K562 treated with DMSO at 1 percent for 4 hours (cell line): ENCODE measurements around the gene LYG1. TPM values are rescaled to one million over a fixed set of nuclear protein-coding genes. Genes with fewer than 3 reads are reported as not detected.

Source experiments
- total RNA-seq: library from RNA; unstranded; fragments of 300-600 nt; gene quantifications from 2 replicates; pipeline ENCODE4 v1.2.3, GENCODE V29; 2022; ENCODE audit not compliant: insufficient read depth

LYG1 gene
- total RNA-seq, result 1.8 and 2.0 TPM in 2 replicates

GRCh38 chr2:99301097-99301496 is at the start of gene LYG1:
Gene LYG1, minus strand, starts transcription at chr2:99301197. Its CDS starts 5,527 bp downstream, at chr2:99295670.

DNA sequence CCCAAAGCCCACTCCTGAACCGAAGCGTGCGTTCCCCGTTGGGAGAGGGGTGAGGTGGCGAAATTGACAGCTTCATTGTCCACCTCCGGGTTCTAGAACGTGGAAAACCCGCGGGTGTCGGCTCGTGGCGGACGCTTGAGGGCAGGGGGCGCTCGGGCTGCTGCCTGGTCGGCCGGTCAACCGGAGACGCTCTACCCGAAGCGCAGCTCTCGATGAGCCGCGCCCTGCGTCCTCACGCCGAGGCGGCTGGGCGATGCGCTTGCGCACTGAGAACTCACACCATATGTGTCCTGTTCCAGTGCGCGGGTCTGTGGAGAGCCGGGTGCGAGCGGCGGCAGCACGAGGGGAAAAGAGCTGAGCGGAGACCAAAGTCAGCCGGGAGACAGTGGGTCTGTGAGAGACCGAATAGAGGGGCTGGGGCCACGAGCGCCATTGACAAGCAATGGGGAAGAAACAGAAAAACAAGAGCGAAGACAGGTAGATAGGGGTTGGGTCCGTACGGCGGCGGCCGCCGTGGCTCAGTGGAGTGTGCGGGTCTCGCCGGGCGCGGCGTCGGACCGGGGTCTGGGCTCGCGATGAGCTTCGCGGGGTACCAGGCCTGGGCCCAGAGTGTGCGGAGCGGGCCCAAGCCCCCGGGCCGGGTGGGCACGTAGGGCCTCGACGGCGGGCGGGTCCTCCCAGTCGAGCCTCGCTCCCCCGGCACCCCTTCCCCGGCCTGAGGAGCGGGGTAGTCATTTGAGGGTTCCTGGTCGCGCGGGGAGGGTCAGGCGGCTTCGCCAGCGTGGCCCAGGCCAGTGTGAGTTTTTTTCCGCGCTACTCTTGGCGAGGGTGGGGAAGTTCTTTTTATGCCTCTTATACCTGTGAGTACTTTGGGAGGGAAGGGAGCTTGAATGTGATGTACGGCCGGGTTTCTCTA is 36.4 kb upstream of the LYG1 start, which contains the start of gene EIF5B:
EIF5B (plus strand) TSS at position 277 of the 916 bp plus-strand sequence; CDS start at position 443, 166 bp downstream.

GRCh38 chr2:99335911-99336803 is 35.2 kb upstream of the LYG1 start, which contains the start of gene TXNDC9:
Gene TXNDC9, minus strand, starts transcription at chr2:99336333. Its CDS starts 3,123 bp downstream, at chr2:99333210.

DNA sequence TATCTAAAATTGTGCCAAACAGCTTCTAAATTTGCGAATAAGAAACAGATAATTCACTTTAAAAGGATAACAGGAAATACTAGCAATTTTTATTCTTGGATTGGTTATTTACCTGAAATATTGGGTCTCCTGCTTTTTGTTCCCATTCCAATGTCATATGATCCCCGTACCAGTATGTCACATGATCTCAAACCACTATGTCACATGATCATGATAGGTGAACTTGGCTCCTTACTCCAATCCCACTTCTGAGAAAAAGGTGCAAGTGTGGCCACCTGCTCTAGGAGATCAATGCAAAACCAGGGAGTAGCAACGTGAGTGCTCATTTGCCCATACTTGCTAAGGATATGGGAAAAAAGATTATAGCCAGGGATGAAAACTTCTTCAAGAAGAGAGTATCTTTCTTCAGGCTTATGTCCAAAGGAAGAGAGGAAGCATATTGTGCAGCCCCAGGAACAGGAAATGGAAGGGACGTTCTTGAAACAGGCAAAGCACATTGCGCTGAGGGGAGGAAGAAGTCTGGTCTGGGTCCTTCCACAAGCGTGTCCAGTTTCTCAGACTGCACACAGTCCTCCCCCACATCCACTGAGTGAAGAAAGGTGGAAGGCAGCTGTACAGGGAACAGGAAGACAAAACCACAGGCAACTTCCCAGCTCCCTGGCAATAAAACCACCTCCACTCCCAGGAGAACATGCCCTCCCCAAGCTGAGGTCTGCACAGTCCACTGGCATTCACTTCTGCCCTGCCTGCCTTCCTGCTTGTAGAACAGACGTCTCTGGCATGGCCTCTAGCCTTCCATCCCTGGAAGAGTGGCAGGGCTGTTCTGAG is 45.3 kb downstream of the LYG1 start, which contains the start of gene LYG2:
LYG2 (minus strand) TSS at position 176 of the 828 bp plus-strand sequence. CDS start 1,406 bp downstream, outside the sequence.

Other genes with a start within 250 kb of the LYG1 start
- gene C2orf15, start 159.5 kb downstream of the LYG1 start, total RNA-seq, result not detected in 2 replicates
- 0.56 TPM in 1 of 2 replicates, not detected in the other for gene TSGA10, start 146.3 kb downstream of the LYG1 start, total RNA-seq
- 2.5 and 5.9 TPM in 2 replicates for gene LIPT1, start 146.2 kb downstream of the LYG1 start, total RNA-seq
- 20.0 and 20.3 TPM in 2 replicates for gene MITD1, start 120.1 kb downstream of the LYG1 start, total RNA-seq
- gene MRPL30, start 120.0 kb downstream of the LYG1 start, total RNA-seq, result 26.5 and 27.9 TPM in 2 replicates
- gene LYG2, start 45.5 kb downstream of the LYG1 start, total RNA-seq, result 1.3 TPM in 1 of 2 replicates, not detected in the other
- gene TXNDC9, start 35.1 kb upstream of the LYG1 start, total RNA-seq, result 17.0 and 21.2 TPM in 2 replicates
- 29.1 and 32.9 TPM in 2 replicates for gene EIF5B, start 36.2 kb upstream of the LYG1 start, total RNA-seq
- gene REV1, start 188.8 kb upstream of the LYG1 start, total RNA-seq, result 16.4 and 20.1 TPM in 2 replicates